DND-41 (cell line): Measurements from ENCODE around the gene CASP9.

Experiments used
- ATAC-seq: fragments of 200-7000 bp; cut with Tn5 transposase; 3 replicates; pipeline ENCODE4 v1.9.1; 2021; ENCODE audit warnings: low read depth; ENCODE audit not compliant: insufficient read depth
- DNase-seq: peaks from one replicate; pipeline ENCODE4 v3.0.0-alpha.2; 2020
- H2AFZ ChIP-seq: 2 replicates; pipeline ENCODE4 v1.6.0; 2012; ENCODE audit warnings: low read depth, low read length
- H3K27ac ChIP-seq: 2 replicates; pipeline ENCODE4 v1.5.1; 2012; ENCODE audit warnings: low read length, inconsistent platforms
- H3K27me3 ChIP-seq: fragments of 200-600 bp; sonication (generic); 2 replicates; pipeline ENCODE4 v1.6.0; 2012; ENCODE audit warnings: low read length, mild to moderate bottlenecking, inconsistent platforms; ENCODE audit not compliant: insufficient read depth, poor library complexity
- H3K36me3 ChIP-seq: 2 replicates; pipeline ENCODE4 v1.5.1; 2012; ENCODE audit warnings: low read length, inconsistent platforms; ENCODE audit not compliant: insufficient read depth
- H3K4me1 ChIP-seq: 2 replicates; pipeline ENCODE4 v1.5.1; 2012; ENCODE audit warnings: mild to moderate bottlenecking, low read length; ENCODE audit not compliant: insufficient read depth
- H3K4me2 ChIP-seq: 2 replicates; pipeline ENCODE4 v1.6.0; 2012; ENCODE audit warnings: mild to moderate bottlenecking, moderate library complexity, low read length, inconsistent platforms; ENCODE audit not compliant: insufficient read depth
- H3K4me3 ChIP-seq, 2 experiments: fragments of 200-600 bp in 1 of 2; shearing (Covaris generic) in 1 of 2; 2 replicates each; pipeline ENCODE4 v1.5.1; 2012 to 2016; ENCODE audit warnings: inconsistent platforms in 2 of 2, low read length in 2 of 2, mild to moderate bottlenecking in 2 of 2, low read depth in 1 of 2, moderate library complexity in 1 of 2
- H3K79me2 ChIP-seq: 2 replicates; pipeline ENCODE4 v1.6.0; 2012; ENCODE audit warnings: low read length, inconsistent platforms; ENCODE audit not compliant: insufficient read depth
- H3K9ac ChIP-seq: 2 replicates; pipeline ENCODE4 v1.6.0; 2012; ENCODE audit warnings: low read depth, mild to moderate bottlenecking, inconsistent platforms, low read length, moderate library complexity
- H3K9me3 ChIP-seq: 2 replicates; pipeline ENCODE4 v1.5.1; 2012; ENCODE audit warnings: low read length, moderate library complexity, mild to moderate bottlenecking, inconsistent platforms; ENCODE audit not compliant: insufficient read depth, severe bottlenecking
- H4K20me1 ChIP-seq: 2 replicates; pipeline ENCODE4 v1.6.0; 2012; ENCODE audit warnings: low read length; ENCODE audit not compliant: insufficient read depth
- CTCF ChIP-seq: IDR thresholded peaks from 2 replicates; pipeline ENCODE4 v1.5.1; 2012; ENCODE audit warnings: borderline replicate concordance, low read length, moderate library complexity, mild to moderate bottlenecking; ENCODE audit not compliant: poor library complexity, severe bottlenecking; ENCODE audit errors: extremely low read depth
- EZH2 ChIP-seq: IDR thresholded peaks from 3 replicates; pipeline ENCODE4 v1.6.1; 2012; ENCODE audit warnings: borderline replicate concordance, low read depth, mild to moderate bottlenecking, moderate library complexity, low read length, inconsistent platforms; ENCODE audit not compliant: severe bottlenecking

Gene CASP9

GRCh38 chr1:15501208-15502032 lies 22.6 kb downstream of the CASP9 start:
- Histone ChIP-seq H3K9ac (no peak overlapping the region), H4K20me1 (no peaks in the 10 kb centered on the region), H3K4me2 (no peak overlapping the region), H3K4me3 (no peak overlapping the region), H3K4me1 (no peaks in the 10 kb centered on the region), H3K79me2 (no peaks in the 10 kb centered on the region), H3K27me3 (no peaks in the 10 kb centered on the region), H3K27ac (no peak overlapping the region), H2AFZ (no peak overlapping the region), H3K9me3 (no peaks in the 10 kb centered on the region), H3K36me3 (no peaks in the 10 kb centered on the region)
- DNase-seq (peak; percentile 60), ATAC-seq (peak; percentile 70; the same call in 1 of the 3 replicates)
- peak; percentile 66 for TF ChIP-seq CTCF
- TF ChIP-seq EZH2: no peak

- no peak overlapping the region for H3K4me3 ChIP-seq
- H3K79me2 ChIP-seq: no peaks in the 10 kb centered on the region
- no peak overlapping the region for H3K27ac ChIP-seq
- no peak for TF ChIP-seq EZH2
- no peak for TF ChIP-seq CTCF
- DNase-seq: no peak
- no peaks in the 10 kb centered on the region for H3K36me3 ChIP-seq
- ATAC-seq: no peak
- H3K4me1 ChIP-seq: no peaks in the 10 kb centered on the region
- no peaks in the 10 kb centered on the region for H3K9me3 ChIP-seq
- H3K27me3 ChIP-seq: no peaks in the 10 kb centered on the region
- H3K9ac ChIP-seq: no peak overlapping the region
- no peak overlapping the region for H3K4me2 ChIP-seq
- no peak overlapping the region for H2AFZ ChIP-seq
- H4K20me1 ChIP-seq: no peaks in the 10 kb centered on the region
Observed at GRCh38 chr1:15500184-15501178, 23.5 kb downstream of the CASP9 start.

GRCh38 chr1:15493869-15494390 lies 30.1 kb downstream of the CASP9 start:
- ATAC-seq (no peak), DNase-seq (no peak)
- Histone ChIP-seq H3K4me3 (no peak overlapping the region), H3K4me1 (no peaks in the 10 kb centered on the region), H4K20me1 (no peaks in the 10 kb centered on the region), H3K79me2 (no peaks in the 10 kb centered on the region), H3K9ac (no peak overlapping the region), H3K9me3 (no peaks in the 10 kb centered on the region), H3K4me2 (no peak overlapping the region), H2AFZ (no peak overlapping the region), H3K27ac (no peak overlapping the region), H3K36me3 (no peaks in the 10 kb centered on the region), H3K27me3 (no peaks in the 10 kb centered on the region)
- no peak for TF ChIP-seq EZH2
